ENCODE data around the gene TMEM229A.
"Not testable (repeated sequence)": the region's sequence is repeated elsewhere in the genome, so short reads cannot be mapped to it uniquely, and the experiment has no call there.

- TF ChIP-seq CTCF (IDR thresholded peaks at IDR 0.05); EP300 (IDR thresholded peaks at IDR 0.05); POLR2A (IDR thresholded peaks at IDR 0.05; ENCODE audit: low read depth); POLR2AphosphoS5 (IDR thresholded peaks at IDR 0.05): not testable (repeated sequence)
These were observed 49.4 kb upstream of the TMEM229A start for GRCh38 chr7:124082234-124082633.

Data from esophagus muscularis mucosa (tissue), 4 donors.